ENCODE results near the gene HMG20A.

HMG20A gene

GRCh38 chr15:77474310-77474988, 53.8 kb downstream of the HMG20A start:
- TF ChIP-seq ZC3H10 (CRISPR knock-in tag; IDR thresholded peaks at IDR 0.05) (no peak), RARB (CRISPR knock-in tag; IDR thresholded peaks at IDR 0.05) (no peak), ZFP30 (CRISPR knock-in tag; IDR thresholded peaks at IDR 0.05) (no peak), ZFP3 (CRISPR knock-in tag; IDR thresholded peaks at IDR 0.05) (no peak), BACH2 (CRISPR knock-in tag; IDR thresholded peaks at IDR 0.05; ENCODE audit: borderline replicate concordance) (no peak), CSRNP3 (CRISPR knock-in tag; IDR thresholded peaks at IDR 0.05) (no peak), OSR1 (CRISPR knock-in tag; IDR thresholded peaks at IDR 0.05) (no peak), TOX (CRISPR knock-in tag; IDR thresholded peaks at IDR 0.05; ENCODE audit: borderline replicate concordance) (no peak), ISL1 (CRISPR knock-in tag; IDR thresholded peaks at IDR 0.05) (no peak)
- ATAC-seq = no peak

- TF ChIP-seq TCF4 (CRISPR knock-in tag; IDR thresholded peaks at IDR 0.05; ENCODE audit: borderline replicate concordance) (no peak), PATZ1 (CRISPR knock-in tag; IDR thresholded peaks at IDR 0.05; ENCODE audit: borderline replicate concordance) (no peak), PPARA (CRISPR knock-in tag; IDR thresholded peaks at IDR 0.05; ENCODE audit: borderline replicate concordance) (no peak), ZC3H10 (CRISPR knock-in tag; IDR thresholded peaks at IDR 0.05) (no peak), GLIS3 (CRISPR knock-in tag; IDR thresholded peaks at IDR 0.05) (no peak), CSRNP3 (CRISPR knock-in tag; IDR thresholded peaks at IDR 0.05) (no peak), CSDC2 (CRISPR knock-in tag; IDR thresholded peaks at IDR 0.05) (no peak), ZNF70 (CRISPR knock-in tag; IDR thresholded peaks at IDR 0.05) (no peak), ZFP30 (CRISPR knock-in tag; IDR thresholded peaks at IDR 0.05) (no peak), RARB (CRISPR knock-in tag; IDR thresholded peaks at IDR 0.05) (no peak), ISL1 (CRISPR knock-in tag; IDR thresholded peaks at IDR 0.05) (no peak), OSR1 (CRISPR knock-in tag; IDR thresholded peaks at IDR 0.05) (no peak), ZFP3 (CRISPR knock-in tag; IDR thresholded peaks at IDR 0.05) (no peak), BACH2 (CRISPR knock-in tag; IDR thresholded peaks at IDR 0.05; ENCODE audit: borderline replicate concordance) (no peak), SNAI2 (CRISPR knock-in tag; IDR thresholded peaks at IDR 0.05) (no peak)
- ATAC-seq = no peak
Measured at GRCh38 chr15:77475001-77475400, 54.3 kb downstream of the HMG20A start.

GRCh38 chr15:77475898-77476297, 55.2 kb downstream of the HMG20A start:
- no peak for TF ChIP-seq PATZ1 (CRISPR knock-in tag; IDR thresholded peaks at IDR 0.05; ENCODE audit: borderline replicate concordance)
- TF ChIP-seq RARB (CRISPR knock-in tag; IDR thresholded peaks at IDR 0.05) = no peak
- TF ChIP-seq ZFP30 (CRISPR knock-in tag; IDR thresholded peaks at IDR 0.05) = no peak
- TF ChIP-seq BACH2 (CRISPR knock-in tag; IDR thresholded peaks at IDR 0.05; ENCODE audit: borderline replicate concordance) = no peak
- no peak for ATAC-seq

GRCh38 chr15:77476995-77477394, 56.3 kb downstream of the HMG20A start:
- no peak for ATAC-seq
- no peak for TF ChIP-seq ZFP30 (CRISPR knock-in tag; IDR thresholded peaks at IDR 0.05)

GRCh38 chr15:77478051-77478450, 57.4 kb downstream of the HMG20A start:
- ATAC-seq = no peak
- TF ChIP-seq PPARA (CRISPR knock-in tag; IDR thresholded peaks at IDR 0.05; ENCODE audit: borderline replicate concordance) (no peak), CSRNP3 (CRISPR knock-in tag; IDR thresholded peaks at IDR 0.05) (no peak), ISL1 (CRISPR knock-in tag; IDR thresholded peaks at IDR 0.05) (no peak)

Measured in SK-N-SH treated with all-trans-retinoic acid at 6 μM for 48 hours (cell line).